Measurements from ENCODE around the gene KCNN3.
"Not testable (repeated sequence)": the region's sequence is repeated elsewhere in the genome, so short reads cannot be mapped to it uniquely, and the experiment has no call there.

Gene KCNN3

GRCh38 chr1:154870115-154870571, at the start of gene KCNN3:
Gene KCNN3, minus strand, starts transcription at chr1:154870281. Its CDS starts 317 bp downstream, at chr1:154869964.
- peak; percentile 87 for DNase-seq

GRCh38 chr1:154913273-154913672, 43.2 kb upstream of the KCNN3 start:
- DNase-seq = no peak

GRCh38 chr1:154912755-154913154, 42.7 kb upstream of the KCNN3 start:
- DNase-seq = no peak

GRCh38 chr1:154911691-154912550, 41.8 kb upstream of the KCNN3 start:
- no peak for DNase-seq

- DNase-seq = no peak
Measured at GRCh38 chr1:154910851-154911250, 40.8 kb upstream of the KCNN3 start.

- DNase-seq = no peak
Measured at GRCh38 chr1:154908937-154909336, 38.9 kb upstream of the KCNN3 start.

- not testable (repeated sequence) for DNase-seq
Measured at GRCh38 chr1:154908129-154908528, 38.0 kb upstream of the KCNN3 start.

GRCh38 chr1:154906621-154907081, 36.6 kb upstream of the KCNN3 start:
- no peak for DNase-seq

- no peak for DNase-seq
Measured at GRCh38 chr1:154902938-154903566, 33.0 kb upstream of the KCNN3 start.

GRCh38 chr1:154901591-154901990, 31.5 kb upstream of the KCNN3 start:
- DNase-seq = no peak

- no peak for DNase-seq
Measured at GRCh38 chr1:154899041-154899440, 29.0 kb upstream of the KCNN3 start.

- no peak for DNase-seq
Measured at GRCh38 chr1:154896771-154897286, 26.7 kb upstream of the KCNN3 start.

- no peak for DNase-seq
Measured at GRCh38 chr1:154895798-154896197, 25.7 kb upstream of the KCNN3 start.

- DNase-seq = no peak
Measured at GRCh38 chr1:154891452-154891851, 21.4 kb upstream of the KCNN3 start.

- DNase-seq = no peak
Measured at GRCh38 chr1:154888757-154889156, 18.7 kb upstream of the KCNN3 start.

- peak; percentile 10 for DNase-seq
Measured at GRCh38 chr1:154886281-154887015, 16.4 kb upstream of the KCNN3 start.

GRCh38 chr1:154884869-154885701, 15.0 kb upstream of the KCNN3 start:
- no peak for DNase-seq

- no peak for DNase-seq
Measured at GRCh38 chr1:154883919-154884868, 14.1 kb upstream of the KCNN3 start.

GRCh38 chr1:154881820-154882535, 11.9 kb upstream of the KCNN3 start:
- DNase-seq = no peak

GRCh38 chr1:154880671-154881070, 10.6 kb upstream of the KCNN3 start:
- no peak for DNase-seq

Measured in inflammatory macrophage treated with lipopolysaccharide for 4 hours (primary cell).